ENCODE results near the gene AGTR1.
"Not testable (repeated sequence)": the region's sequence is repeated elsewhere in the genome, so short reads cannot be mapped to it uniquely, and the experiment has no call there.

The AGTR1 gene

GRCh38 chr3:148758303-148758884 lies 60.7 kb downstream of the AGTR1 start:
- no peak for DNase-seq (ENCODE audit: low spot score)

- no peak for DNase-seq (ENCODE audit: low spot score)
These were observed 61.7 kb downstream of the AGTR1 start for GRCh38 chr3:148759430-148759829.

- DNase-seq (ENCODE audit: low spot score): no peak
These were observed 65.5 kb downstream of the AGTR1 start for GRCh38 chr3:148763156-148763680.

- no peak for DNase-seq (ENCODE audit: low spot score)
These were observed 66.6 kb downstream of the AGTR1 start for GRCh38 chr3:148763986-148764935.

GRCh38 chr3:148772361-148772760 lies 74.7 kb downstream of the AGTR1 start:
- DNase-seq (ENCODE audit: low spot score): no peak

- DNase-seq (ENCODE audit: low spot score): no peak
These were observed 75.1 kb downstream of the AGTR1 start for GRCh38 chr3:148772835-148773234.

- no peak for DNase-seq (ENCODE audit: low spot score)
These were observed 76.1 kb downstream of the AGTR1 start for GRCh38 chr3:148773805-148774204.

- no peak for DNase-seq (ENCODE audit: low spot score)
These were observed 81.2 kb downstream of the AGTR1 start for GRCh38 chr3:148778926-148779325.

GRCh38 chr3:148785026-148785425 lies 87.3 kb downstream of the AGTR1 start:
- not testable (repeated sequence) for DNase-seq (ENCODE audit: low spot score)

- not testable (repeated sequence) for DNase-seq (ENCODE audit: low spot score)
These were observed 88.5 kb downstream of the AGTR1 start for GRCh38 chr3:148786159-148786558.

GRCh38 chr3:148789146-148789545 lies 91.4 kb downstream of the AGTR1 start:
- no peak for DNase-seq (ENCODE audit: low spot score)

GRCh38 chr3:148789906-148790305 lies 92.2 kb downstream of the AGTR1 start:
- DNase-seq (ENCODE audit: low spot score): no peak

- DNase-seq (ENCODE audit: low spot score): no peak
These were observed 92.7 kb downstream of the AGTR1 start for GRCh38 chr3:148790370-148790769.

- DNase-seq (ENCODE audit: low spot score): no peak
These were observed 93.4 kb downstream of the AGTR1 start for GRCh38 chr3:148790851-148791735.

GRCh38 chr3:148791920-148792319 lies 94.2 kb downstream of the AGTR1 start:
- no peak for DNase-seq (ENCODE audit: low spot score)

GRCh38 chr3:148792516-148792915 lies 94.8 kb downstream of the AGTR1 start:
- DNase-seq (ENCODE audit: low spot score): no peak

Measured in CD4-positive, alpha-beta T cell treated with Interleukin-6 at 100 ng/mL for 8 hours (primary cell).